NCI-H524 treated with DMSO at 0.1 percent for 48 hours (cell line): ENCODE data around the gene PMEL.
"Not testable (repeated sequence)": the region's sequence is repeated elsewhere in the genome, so short reads cannot be mapped to it uniquely, and the experiment has no call there.

Experiments
- DNase-seq: peaks from one replicate; lab custom pipeline; 2025; lab: John Stamatoyannopoulos, UW

Gene PMEL

DNA sequence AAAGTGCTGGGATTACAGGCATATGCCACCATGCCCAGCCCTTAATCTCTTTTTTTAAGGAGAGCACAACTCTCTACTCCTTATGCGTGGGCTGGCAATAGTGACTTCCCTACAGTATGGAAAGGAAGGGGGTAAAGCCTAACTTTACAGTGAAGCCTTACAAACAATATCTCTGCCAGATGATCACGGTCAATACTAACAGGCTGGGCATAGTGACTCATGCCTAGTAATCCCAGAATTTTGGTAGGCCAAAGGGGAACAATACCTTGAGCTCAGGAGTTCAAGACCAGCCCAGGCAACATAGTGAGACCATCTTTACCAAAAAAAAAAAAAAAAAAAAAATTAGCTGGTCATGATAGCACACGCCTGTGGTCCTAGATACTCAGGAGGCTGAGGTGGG lies 43.7 kb downstream of the PMEL start:
- no peak for DNase-seq

DNA sequence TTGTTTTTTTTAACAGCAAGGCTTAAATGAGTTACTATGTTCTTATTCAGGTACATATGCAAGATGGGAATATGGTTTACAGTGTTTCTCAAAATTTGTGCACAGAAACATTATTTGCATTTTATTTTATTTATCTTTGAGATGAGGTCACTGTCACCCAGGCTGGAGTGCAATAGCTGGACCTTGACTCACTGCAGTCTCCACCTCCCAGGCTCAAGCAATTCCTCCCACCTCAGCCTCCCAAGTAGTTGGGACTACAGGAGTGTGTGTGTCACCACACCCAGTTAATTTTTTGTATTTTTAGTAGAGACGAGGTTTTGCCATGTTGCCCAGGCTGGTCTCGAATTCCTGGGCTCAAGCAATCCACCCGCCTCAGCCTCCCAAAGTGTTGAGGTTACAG lies 46.8 kb downstream of the PMEL start:
- DNase-seq: not testable (repeated sequence)

DNA sequence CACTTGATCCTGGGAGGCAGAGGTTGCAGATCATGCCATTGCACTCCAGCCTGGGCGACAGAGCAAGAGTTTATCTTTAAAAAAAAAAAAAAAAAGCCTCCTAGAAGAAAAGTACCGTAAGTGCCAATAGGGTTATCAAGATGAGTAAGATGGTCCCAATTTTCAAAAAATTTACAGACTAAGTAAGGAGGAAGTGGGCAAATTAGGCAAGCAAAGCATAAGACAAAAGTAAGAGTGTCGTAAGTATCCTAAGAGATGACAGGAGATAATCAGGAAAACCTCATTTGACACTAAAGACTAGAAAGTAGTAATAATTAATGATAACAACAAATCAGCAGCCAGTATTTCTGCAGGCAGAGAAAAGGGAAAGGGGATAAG lies 50.4 kb downstream of the PMEL start:
- no peak for DNase-seq

GRCh38 chr12:55912908-55913307 lies 52.9 kb downstream of the PMEL start:
- DNase-seq: no peak

DNA sequence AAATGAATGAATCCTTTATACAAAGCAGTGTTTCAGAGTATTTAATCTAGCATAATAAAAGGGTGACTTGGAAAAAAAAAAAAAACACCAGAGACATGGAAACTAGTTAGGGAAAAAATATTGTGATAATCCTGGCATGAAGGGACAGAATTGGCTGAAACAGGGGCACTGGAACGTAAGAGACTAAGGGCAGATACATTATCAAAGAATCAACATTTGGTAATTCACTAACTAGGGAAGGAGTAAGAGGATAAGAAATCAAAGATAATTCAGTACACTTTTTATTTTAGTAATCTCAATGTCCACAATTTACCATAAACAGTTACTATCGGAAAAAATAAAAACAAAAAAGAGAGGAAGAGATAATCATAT lies 56.3 kb downstream of the PMEL start:
- DNase-seq: no peak

GRCh38 chr12:55908726-55909512 lies 56.9 kb downstream of the PMEL start:
- DNase-seq: no peak

DNA sequence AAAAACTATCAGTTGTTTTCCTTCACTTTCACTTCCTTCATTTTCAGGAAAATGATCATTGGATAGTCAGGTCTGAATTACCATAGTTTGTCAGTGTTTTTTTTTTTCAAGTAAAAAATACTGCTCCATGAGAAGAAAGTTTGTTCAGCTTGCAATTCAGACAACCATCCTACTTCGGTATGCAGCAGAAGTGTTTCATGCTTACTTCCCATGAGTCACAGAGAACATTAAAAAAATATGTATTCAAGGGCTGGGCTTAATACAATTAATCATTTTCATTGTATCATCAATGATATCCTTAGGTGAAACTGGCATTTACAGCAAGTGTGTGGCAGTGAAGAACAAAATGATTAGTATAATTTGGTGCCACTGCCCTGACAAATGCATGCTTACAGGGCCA lies 59.8 kb downstream of the PMEL start:
- DNase-seq: no peak
